H1 (cell line): ENCODE results near the gene ZBTB1. TPM values are rescaled to one million over a fixed set of nuclear protein-coding genes. Genes with fewer than 3 reads are reported as not detected.

Experiments
- USF2 ChIP-seq: IDR thresholded peaks from 2 replicates; pipeline ENCODE4 v1.6.1; 2011; ENCODE audit warnings: low read length, improper control_type of control experiment
- polyA plus RNA-seq, 7 experiments: library from polyadenylated mRNA; depleted of rRNA in 3 of 7; stranded (reverse) in 5 of 7; unstranded in 2 of 7; fragments of >200 nt in 5 of 7; fragments of 200-250 nt in 2 of 7; gene quantifications; 1 replicate in 5 of 7; 2 replicates in 1 of 7; 4 replicates in 1 of 7; pipeline versions ENCODE4 v1.2.1 to v1.2.3, GENCODE V29; 2011 to 2013; ENCODE audit warnings: missing spikeins in 2 of 7, mixed read lengths in 2 of 7
- total RNA-seq: library from RNA; stranded (reverse); fragmentation: NEBNext Ultra II Directional; extraction: Animal tissue kit (Norgen Biotek cat#: 25700); gene quantifications from 2 replicates; pipeline ENCODE4 v1.2.1, GENCODE V29; 2021

The ZBTB1 gene
- total and polyA plus RNA-seq, 2 of the 8 experiments (the other 6 are each of a cell fraction or from before 2014, with no cell fraction given), result 13.6 to 27.5 TPM

GRCh38 chr14:64478634-64479250 lies 25.8 kb upstream of the ZBTB1 start (continued):
- TF ChIP-seq USF2, result no peak
